Gastroesophageal sphincter (tissue), 3 donors: ENCODE data around the gene DCPS.

Source experiments
- POLR2AphosphoS5 ChIP-seq: sonication (generic); formaldehyde crosslinking; IDR thresholded peaks from one replicate; pipeline ENCODE4 v1.6.1; 2017; ENCODE audit warnings: antibody characterized with exemption
- TF ChIP-seq, protein P1 (sequence below), 4 experiments: fragments of 200-600 bp in 2 of 4; fragments of 450-650 bp in 2 of 4; sonication (generic) in 1 of 4; IDR thresholded peaks; one replicate each; pipeline ENCODE4 v1.5.1; 2017 to 2019; ENCODE audit warnings: antibody characterized with exemption in 4 of 4, mild to moderate bottlenecking in 2 of 4, moderate library complexity in 2 of 4

- TF ChIP-seq, protein P1, sequence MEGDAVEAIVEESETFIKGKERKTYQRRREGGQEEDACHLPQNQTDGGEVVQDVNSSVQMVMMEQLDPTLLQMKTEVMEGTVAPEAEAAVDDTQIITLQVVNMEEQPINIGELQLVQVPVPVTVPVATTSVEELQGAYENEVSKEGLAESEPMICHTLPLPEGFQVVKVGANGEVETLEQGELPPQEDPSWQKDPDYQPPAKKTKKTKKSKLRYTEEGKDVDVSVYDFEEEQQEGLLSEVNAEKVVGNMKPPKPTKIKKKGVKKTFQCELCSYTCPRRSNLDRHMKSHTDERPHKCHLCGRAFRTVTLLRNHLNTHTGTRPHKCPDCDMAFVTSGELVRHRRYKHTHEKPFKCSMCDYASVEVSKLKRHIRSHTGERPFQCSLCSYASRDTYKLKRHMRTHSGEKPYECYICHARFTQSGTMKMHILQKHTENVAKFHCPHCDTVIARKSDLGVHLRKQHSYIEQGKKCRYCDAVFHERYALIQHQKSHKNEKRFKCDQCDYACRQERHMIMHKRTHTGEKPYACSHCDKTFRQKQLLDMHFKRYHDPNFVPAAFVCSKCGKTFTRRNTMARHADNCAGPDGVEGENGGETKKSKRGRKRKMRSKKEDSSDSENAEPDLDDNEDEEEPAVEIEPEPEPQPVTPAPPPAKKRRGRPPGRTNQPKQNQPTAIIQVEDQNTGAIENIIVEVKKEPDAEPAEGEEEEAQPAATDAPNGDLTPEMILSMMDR (IDR thresholded peaks at IDR 0.05), result no peak
- TF ChIP-seq POLR2AphosphoS5, result no peak
Observed at GRCh38 chr11:126332221-126332711, 28.4 kb downstream of the DCPS start.
